ENCODE results near the gene RHOF. TPM values are rescaled to one million over a fixed set of nuclear protein-coding genes. Genes with fewer than 3 reads are reported as not detected.

Gene RHOF
- total RNA-seq, 2 experiments from 2014 or later: 108 to 116 TPM

DNA sequence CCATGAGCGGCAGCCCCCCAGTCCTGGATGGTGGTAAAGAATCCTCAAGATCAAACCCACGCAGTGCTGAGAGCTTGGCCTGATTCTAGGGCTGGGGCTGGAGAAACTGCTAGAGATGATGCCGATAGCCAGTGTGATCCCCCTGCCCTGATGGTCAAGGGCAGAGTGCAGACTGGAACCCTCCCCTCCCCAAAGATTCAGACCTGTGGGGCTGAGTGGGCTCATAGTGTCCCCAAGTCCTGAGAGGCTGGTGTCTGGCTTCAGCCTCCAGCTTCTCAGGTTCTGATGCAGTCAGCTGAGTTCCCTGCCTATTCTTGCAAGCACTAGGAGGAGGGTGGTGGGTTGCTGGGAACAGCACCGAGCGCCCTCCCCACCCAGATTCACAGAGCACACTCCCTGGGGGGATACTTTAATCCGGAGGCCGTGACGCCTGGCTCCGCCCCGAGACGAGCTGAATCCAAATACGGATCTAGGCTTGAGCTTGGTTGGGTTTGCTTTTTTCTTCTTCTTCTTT, 11.9 kb downstream of the RHOF start:
- TF ChIP-seq, protein P1, sequence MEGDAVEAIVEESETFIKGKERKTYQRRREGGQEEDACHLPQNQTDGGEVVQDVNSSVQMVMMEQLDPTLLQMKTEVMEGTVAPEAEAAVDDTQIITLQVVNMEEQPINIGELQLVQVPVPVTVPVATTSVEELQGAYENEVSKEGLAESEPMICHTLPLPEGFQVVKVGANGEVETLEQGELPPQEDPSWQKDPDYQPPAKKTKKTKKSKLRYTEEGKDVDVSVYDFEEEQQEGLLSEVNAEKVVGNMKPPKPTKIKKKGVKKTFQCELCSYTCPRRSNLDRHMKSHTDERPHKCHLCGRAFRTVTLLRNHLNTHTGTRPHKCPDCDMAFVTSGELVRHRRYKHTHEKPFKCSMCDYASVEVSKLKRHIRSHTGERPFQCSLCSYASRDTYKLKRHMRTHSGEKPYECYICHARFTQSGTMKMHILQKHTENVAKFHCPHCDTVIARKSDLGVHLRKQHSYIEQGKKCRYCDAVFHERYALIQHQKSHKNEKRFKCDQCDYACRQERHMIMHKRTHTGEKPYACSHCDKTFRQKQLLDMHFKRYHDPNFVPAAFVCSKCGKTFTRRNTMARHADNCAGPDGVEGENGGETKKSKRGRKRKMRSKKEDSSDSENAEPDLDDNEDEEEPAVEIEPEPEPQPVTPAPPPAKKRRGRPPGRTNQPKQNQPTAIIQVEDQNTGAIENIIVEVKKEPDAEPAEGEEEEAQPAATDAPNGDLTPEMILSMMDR (IDR thresholded peaks at IDR 0.05): no peak
- peaks cover 54% of the 10 kb centered on the region for H3K4me1 Mint-ChIP-seq (ENCODE audit: low read depth)
- H3K27me3 Mint-ChIP-seq: no peaks in the 10 kb centered on the region
- H3K4me3 Mint-ChIP-seq: peak overlapping the region; percentile 59
- H3K9me3 Mint-ChIP-seq: no peaks in the 10 kb centered on the region
- ChIA-PET POLR2A (interaction anchor here (1.0 to 30.9 kb wide), 5 partner anchors 8 to 166 kb away, joined by 3 to 683 read pairs (median 4); partner anchors contain the start of genes RHOF and SETD1B), CTCF (interaction anchor here (0.8 to 14.8 kb wide), 12 partner anchors 8 to 107 kb away, joined by 3 to 420 read pairs (median 4); partner anchors contain the start of genes PSMD9, RHOF and TMEM120B)
- no peak for DNase-seq
- intact Hi-C loops (cut with micrococcal nuclease): no loop called here
- H3K36me3 Mint-ChIP-seq (ENCODE audit: low read depth): peaks cover 41% of the 10 kb centered on the region
- H3K27ac Mint-ChIP-seq: peak overlapping the region; percentile 92
- peak; percentile 1 for ATAC-seq

DNA sequence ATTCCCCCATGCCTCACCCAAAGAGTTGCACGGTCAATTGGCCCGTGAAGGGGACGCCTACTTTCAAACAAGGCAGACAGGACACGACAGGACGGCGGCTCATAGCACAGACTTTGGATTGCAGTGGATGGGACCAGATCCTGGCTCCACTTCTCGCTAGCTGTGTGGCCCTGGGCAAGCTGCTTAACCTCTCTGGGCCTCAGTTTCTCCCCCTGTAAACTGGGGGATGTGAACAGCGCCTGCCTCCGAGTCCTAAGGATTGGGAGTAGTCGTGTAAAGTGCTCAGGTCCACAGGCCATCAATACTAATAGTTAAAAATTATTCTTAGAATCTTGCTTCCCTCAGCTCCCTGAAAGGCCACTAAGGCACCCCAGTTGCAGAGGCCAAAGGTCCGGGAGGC, 13.1 kb downstream of the RHOF start:
- TF ChIP-seq, protein P1 (IDR thresholded peaks at IDR 0.05): no peak
- Mint-ChIP-seq H3K36me3 (ENCODE audit: low read depth) (peaks cover 36% of the 10 kb centered on the region), H3K4me3 (no peak overlapping the region), H3K4me1 (ENCODE audit: low read depth) (peaks cover 52% of the 10 kb centered on the region), H3K27me3 (no peaks in the 10 kb centered on the region), H3K27ac (peak overlapping the region; percentile 92), H3K9me3 (no peaks in the 10 kb centered on the region)
- POLR2A ChIA-PET: interaction anchor here (30.9 kb wide), 1 partner anchor 20 kb away, joined by 683 read pairs; the partner anchor contains the start of genes RHOF and SETD1B
- CTCF ChIA-PET: interaction anchor here (1.1 to 14.8 kb wide), 4 partner anchors 9 to 31 kb away, joined by 5 to 420 read pairs (median 15); partner anchors contain the start of gene RHOF
- ATAC-seq (no peak), DNase-seq (no peak)
- intact Hi-C loops (cut with micrococcal nuclease): no loop called here

DNA sequence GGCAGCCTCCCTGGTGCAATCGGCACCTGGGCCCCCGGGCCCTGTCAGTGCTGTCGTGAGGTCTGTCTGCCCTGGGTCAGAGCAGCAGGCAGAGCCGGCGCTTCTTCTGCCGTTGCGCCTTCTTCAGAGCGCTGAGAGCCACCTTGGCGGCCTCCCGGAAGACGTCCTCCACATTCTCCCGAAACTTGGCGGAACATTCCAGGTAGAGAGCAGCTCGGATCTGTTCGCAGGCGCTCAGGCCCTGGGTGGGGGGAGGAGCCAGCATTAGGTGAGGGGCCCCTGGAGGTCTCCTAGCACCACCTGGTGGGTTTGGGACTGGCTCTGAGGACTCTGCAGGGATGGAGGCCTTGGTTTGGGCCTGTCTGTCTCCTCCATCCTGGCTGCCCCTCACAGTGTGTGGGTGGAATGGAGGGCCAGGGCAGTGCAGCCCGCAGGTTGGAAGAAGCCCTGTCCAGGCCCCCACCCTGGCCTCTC, 14.0 kb downstream of the RHOF start:
- H3K4me3 Mint-ChIP-seq: no peak overlapping the region
- POLR2A ChIA-PET: interaction anchor here (1.2 to 30.9 kb wide), 2 partner anchors 11 to 21 kb away, joined by 3 to 683 read pairs; partner anchors contain the start of genes RHOF and SETD1B
- peak overlapping the region; percentile 73 for H3K27ac Mint-ChIP-seq
- intact Hi-C loops (cut with micrococcal nuclease): no loop called here
- CTCF ChIA-PET: interaction anchor here (14.8 kb wide), 1 partner anchor 16 kb away, joined by 420 read pairs; the partner anchor contains the start of gene RHOF
- no peaks in the 10 kb centered on the region for H3K9me3 Mint-ChIP-seq
- peaks cover 29% of the 10 kb centered on the region for H3K36me3 Mint-ChIP-seq (ENCODE audit: low read depth)
- H3K27me3 Mint-ChIP-seq: no peaks in the 10 kb centered on the region
- no peak for ATAC-seq
- no peak for DNase-seq
- H3K4me1 Mint-ChIP-seq (ENCODE audit: low read depth): peaks cover 44% of the 10 kb centered on the region
- TF ChIP-seq, protein P1 (IDR thresholded peaks at IDR 0.05): no peak

DNA sequence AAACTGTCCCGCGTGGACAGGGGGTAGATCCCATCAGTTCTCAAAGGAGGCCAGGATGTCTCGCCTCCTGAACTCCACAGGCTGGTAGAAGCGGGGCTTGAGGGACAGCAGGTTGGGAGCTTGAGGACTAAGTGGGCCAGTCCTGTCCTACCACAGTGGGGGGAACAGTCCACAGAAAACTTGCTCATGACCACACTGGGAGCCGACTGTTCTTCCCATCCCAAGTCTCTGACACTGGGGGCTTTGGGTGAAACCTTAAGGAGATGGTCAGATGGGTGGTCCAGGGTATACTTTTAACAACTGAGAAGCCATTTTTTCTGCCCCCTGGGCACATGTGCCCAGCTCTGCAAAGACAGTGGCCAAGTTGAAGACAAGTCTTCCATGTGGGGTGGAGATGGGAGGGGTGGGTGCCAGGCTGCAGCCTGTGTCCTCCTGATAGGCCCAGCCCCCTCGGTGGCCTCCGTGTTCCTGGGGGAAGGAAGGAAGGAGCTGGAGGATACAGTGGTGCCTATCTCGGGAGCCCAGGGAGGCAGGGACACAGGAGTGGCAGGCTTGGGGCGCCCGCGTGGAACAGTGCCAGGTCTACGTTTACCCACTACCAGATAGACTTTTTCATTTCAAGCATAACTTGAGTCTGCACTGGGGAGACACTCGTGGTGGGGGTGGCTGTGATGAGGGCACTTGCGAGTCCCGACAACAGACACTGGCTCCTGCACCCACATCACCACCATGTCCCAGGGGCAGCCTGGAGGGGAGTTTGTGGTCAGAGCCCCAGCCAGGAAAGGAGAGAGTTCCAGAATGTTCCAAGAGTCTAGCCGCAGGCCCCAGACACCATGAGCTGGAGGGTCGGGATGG, 14.7 kb downstream of the RHOF start:
- ATAC-seq (no peak), DNase-seq (no peak)
- peaks cover 25% of the 10 kb centered on the region for H3K36me3 Mint-ChIP-seq (ENCODE audit: low read depth)
- no peaks in the 10 kb centered on the region for H3K27me3 Mint-ChIP-seq
- intact Hi-C loops (cut with micrococcal nuclease): no loop called here
- no peak overlapping the region for H3K4me3 Mint-ChIP-seq
- no peaks in the 10 kb centered on the region for H3K9me3 Mint-ChIP-seq
- H3K4me1 Mint-ChIP-seq (ENCODE audit: low read depth): peaks cover 38% of the 10 kb centered on the region
- ChIA-PET CTCF (interaction anchor here (0.7 to 14.8 kb wide), 2 partner anchors 16 to 27 kb away, joined by 3 to 420 read pairs; partner anchors contain the start of gene RHOF), POLR2A (interaction anchor here (1.1 to 30.9 kb wide), 3 partner anchors 11 to 66 kb away, joined by 3 to 683 read pairs (median 3); partner anchors contain the start of genes RHOF, SETD1B and TMEM120B)
- TF ChIP-seq, protein P1 (IDR thresholded peaks at IDR 0.05): no peak
- peak overlapping the region; percentile 73 for H3K27ac Mint-ChIP-seq
